Astrocyte of the cerebellum (primary cell): Measurements from ENCODE around the gene LEO1.

Source experiments
- DNase-seq: peaks from one replicate; pipeline ENCODE4 v3.0.0-alpha.2; 2011; ENCODE audit warnings: low read depth
- H3K4me3 ChIP-seq: 2 replicates; pipeline ENCODE4 v1.5.1; 2011; ENCODE audit warnings: mild to moderate bottlenecking, low read depth, low read length, moderate library complexity
- CTCF ChIP-seq: IDR thresholded peaks from 2 replicates; pipeline ENCODE4 v1.5.1; 2012; ENCODE audit warnings: low read length, low read depth, moderate library complexity, mild to moderate bottlenecking; ENCODE audit errors: missing control alignments
- in situ Hi-C: cut with HindIII; loops from 2 replicates; pipeline ENCODE4 v1.10.0; 2017; ENCODE audit warnings: low sequenced_read_pairs

LEO1 gene

GRCh38 chr15:51982013-51982769 is 10.6 kb upstream of the LEO1 start:
- DNase-seq = peak; percentile 54
- peak; percentile 27 for TF ChIP-seq CTCF
- H3K4me3 ChIP-seq = no peak overlapping the region
- in situ Hi-C loops = no loop called here

- TF ChIP-seq CTCF = no peak
- no peak overlapping the region for H3K4me3 ChIP-seq
- in situ Hi-C loops = no loop called here
- DNase-seq = no peak
Observed at GRCh38 chr15:51973775-51974174, 2.2 kb upstream of the LEO1 start.

GRCh38 chr15:51973220-51973619 is 1.6 kb upstream of the LEO1 start:
- TF ChIP-seq CTCF = no peak
- in situ Hi-C loops = no loop called here
- DNase-seq = no peak
- no peak overlapping the region for H3K4me3 ChIP-seq

GRCh38 chr15:51971032-51971374 is 575 bp downstream of the LEO1 start:
- in situ Hi-C loops = no loop called here
- DNase-seq = no peak
- no peak for TF ChIP-seq CTCF
- peak overlapping the region; percentile 94 for H3K4me3 ChIP-seq

- peak overlapping the region; percentile 94 for H3K4me3 ChIP-seq
Observed at GRCh38 chr15:51970132-51970817, 1.3 kb downstream of the LEO1 start.

GRCh38 chr15:51969728-51970127 is 1.9 kb downstream of the LEO1 start:
- no peak for DNase-seq
- in situ Hi-C loops = no loop called here
- TF ChIP-seq CTCF = no peak
- H3K4me3 ChIP-seq = no peak overlapping the region

More at GRCh38 chr15:51970132-51970817, 1.3 kb downstream of the LEO1 start:
- no peak for TF ChIP-seq CTCF
- no peak for DNase-seq
- in situ Hi-C loops = no loop called here
